Suppressor macrophage (primary cell): ENCODE data around the gene OR11H7.
"Not testable (repeated sequence)": the region's sequence is repeated elsewhere in the genome, so short reads cannot be mapped to it uniquely, and the experiment has no call there.

Experiments
- DNase-seq, 4 experiments: peaks; one replicate each; pipeline ENCODE4 v3.0.0-alpha.2; 2020 to 2022
- total RNA-seq, 17 experiments: gene quantifications; one replicate each; lab custom pipeline; 2026; ENCODE audit warnings: mixed read lengths in 6 of 17, inconsistent platforms in 3 of 17; lab: John Stamatoyannopoulos, UW

The OR11H7 gene
- total RNA-seq = 0 to 0.44 (median 0) reads per million in 17 experiments

- no peak for DNase-seq
Measured at GRCh38 chr14:20228681-20229080, at the start of gene OR11H7. Gene OR11H7 (plus strand): TSS chr14:20228981.

- DNase-seq = peak; percentile 60 to 82 (median 70)
Measured at GRCh38 chr14:20179218-20179617, 49.6 kb upstream of the OR11H7 start.

- DNase-seq = peak; percentile 16 to 74 (median 41)
Measured at GRCh38 chr14:20179880-20180279, 48.9 kb upstream of the OR11H7 start.

GRCh38 chr14:20180486-20180885 lies 48.3 kb upstream of the OR11H7 start:
- peak in 3 of 4 experiments; percentile 15 to 62 (median 51) for DNase-seq

- DNase-seq = no peak
Measured at GRCh38 chr14:20184181-20184580, 44.6 kb upstream of the OR11H7 start.

- no peak for DNase-seq
Measured at GRCh38 chr14:20190596-20190995, 38.2 kb upstream of the OR11H7 start, which contains the start of gene OR11G2. Gene OR11G2 (plus strand): TSS chr14:20190896. CDS start chr14:20197438, 6,542 bp downstream.

GRCh38 chr14:20191396-20191795 lies 37.4 kb upstream of the OR11H7 start:
- no peak for DNase-seq

- peak in 2 of 4 experiments; percentile 6 to 17 for DNase-seq
Measured at GRCh38 chr14:20194101-20194500, 34.7 kb upstream of the OR11H7 start.

- DNase-seq = not testable (repeated sequence)
Measured at GRCh38 chr14:20195170-20195569, 33.6 kb upstream of the OR11H7 start.

GRCh38 chr14:20195911-20196310 lies 32.9 kb upstream of the OR11H7 start:
- no peak for DNase-seq

GRCh38 chr14:20197459-20197858 lies 31.3 kb upstream of the OR11H7 start:
- DNase-seq = peak; percentile 32 to 66 (median 52)

GRCh38 chr14:20198991-20199390 lies 29.8 kb upstream of the OR11H7 start:
- DNase-seq = no peak

GRCh38 chr14:20204721-20205120 lies 24.1 kb upstream of the OR11H7 start:
- peak in 2 of 4 experiments; percentile 19 to 37 for DNase-seq

GRCh38 chr14:20209595-20209994 lies 19.2 kb upstream of the OR11H7 start:
- DNase-seq = no peak

- not testable (repeated sequence) for DNase-seq
Measured at GRCh38 chr14:20212406-20212805, 16.4 kb upstream of the OR11H7 start.

- no peak for DNase-seq
Measured at GRCh38 chr14:20215196-20215595, 13.6 kb upstream of the OR11H7 start.

GRCh38 chr14:20219033-20219432 lies 9.7 kb upstream of the OR11H7 start:
- DNase-seq = no peak

GRCh38 chr14:20223410-20223809 lies 5.4 kb upstream of the OR11H7 start, which contains the start of gene OR11H6:
Gene OR11H6 (plus strand): TSS chr14:20223710. CDS start chr14:20223710, 0 bp downstream.
- no peak for DNase-seq

GRCh38 chr14:20235415-20235814 lies 6.6 kb downstream of the OR11H7 start:
- not testable (repeated sequence) for DNase-seq

GRCh38 chr14:20247646-20248246 lies 19.0 kb downstream of the OR11H7 start:
- DNase-seq = peak in 1 of 4 experiments; percentile 19

GRCh38 chr14:20262642-20263128 lies 33.9 kb downstream of the OR11H7 start:
- peak in 1 of 4 experiments; percentile 1 for DNase-seq

GRCh38 chr14:20264361-20264760 lies 35.6 kb downstream of the OR11H7 start:
- not testable (repeated sequence) for DNase-seq

- no peak for DNase-seq
Measured at GRCh38 chr14:20274062-20274461, 45.3 kb downstream of the OR11H7 start.

- no peak for DNase-seq
Measured at GRCh38 chr14:20277409-20277808, 48.6 kb downstream of the OR11H7 start.
